DND-41 (cell line): ENCODE results near the gene TMA7B.

Source experiments
- ATAC-seq: fragments of 200-7000 bp; cut with Tn5 transposase; 3 replicates; pipeline ENCODE4 v1.9.1; 2021; ENCODE audit warnings: low read depth; ENCODE audit not compliant: insufficient read depth
- DNase-seq: peaks from one replicate; pipeline ENCODE4 v3.0.0-alpha.2; 2020
- H2AFZ ChIP-seq: 2 replicates; pipeline ENCODE4 v1.6.0; 2012; ENCODE audit warnings: low read depth, low read length
- H3K27ac ChIP-seq: 2 replicates; pipeline ENCODE4 v1.5.1; 2012; ENCODE audit warnings: low read length, inconsistent platforms
- H3K27me3 ChIP-seq: fragments of 200-600 bp; sonication (generic); 2 replicates; pipeline ENCODE4 v1.6.0; 2012; ENCODE audit warnings: low read length, mild to moderate bottlenecking, inconsistent platforms; ENCODE audit not compliant: insufficient read depth, poor library complexity
- H3K36me3 ChIP-seq: 2 replicates; pipeline ENCODE4 v1.5.1; 2012; ENCODE audit warnings: low read length, inconsistent platforms; ENCODE audit not compliant: insufficient read depth
- H3K4me1 ChIP-seq: 2 replicates; pipeline ENCODE4 v1.5.1; 2012; ENCODE audit warnings: mild to moderate bottlenecking, low read length; ENCODE audit not compliant: insufficient read depth
- H3K4me2 ChIP-seq: 2 replicates; pipeline ENCODE4 v1.6.0; 2012; ENCODE audit warnings: mild to moderate bottlenecking, moderate library complexity, low read length, inconsistent platforms; ENCODE audit not compliant: insufficient read depth
- H3K4me3 ChIP-seq, 2 experiments: fragments of 200-600 bp in 1 of 2; shearing (Covaris generic) in 1 of 2; 2 replicates each; pipeline ENCODE4 v1.5.1; 2012 to 2016; ENCODE audit warnings: inconsistent platforms in 2 of 2, low read length in 2 of 2, mild to moderate bottlenecking in 2 of 2, low read depth in 1 of 2, moderate library complexity in 1 of 2
- H3K79me2 ChIP-seq: 2 replicates; pipeline ENCODE4 v1.6.0; 2012; ENCODE audit warnings: low read length, inconsistent platforms; ENCODE audit not compliant: insufficient read depth
- H3K9ac ChIP-seq: 2 replicates; pipeline ENCODE4 v1.6.0; 2012; ENCODE audit warnings: low read depth, mild to moderate bottlenecking, inconsistent platforms, low read length, moderate library complexity
- H3K9me3 ChIP-seq: 2 replicates; pipeline ENCODE4 v1.5.1; 2012; ENCODE audit warnings: low read length, moderate library complexity, mild to moderate bottlenecking, inconsistent platforms; ENCODE audit not compliant: insufficient read depth, severe bottlenecking
- H4K20me1 ChIP-seq: 2 replicates; pipeline ENCODE4 v1.6.0; 2012; ENCODE audit warnings: low read length; ENCODE audit not compliant: insufficient read depth
- EZH2 ChIP-seq: IDR thresholded peaks from 3 replicates; pipeline ENCODE4 v1.6.1; 2012; ENCODE audit warnings: borderline replicate concordance, low read depth, mild to moderate bottlenecking, moderate library complexity, low read length, inconsistent platforms; ENCODE audit not compliant: severe bottlenecking
- TF ChIP-seq, protein P1 (sequence below): IDR thresholded peaks from 2 replicates; pipeline ENCODE4 v1.5.1; 2012; ENCODE audit warnings: borderline replicate concordance, low read length, moderate library complexity, mild to moderate bottlenecking; ENCODE audit not compliant: poor library complexity, severe bottlenecking; ENCODE audit errors: extremely low read depth

The TMA7B gene

DNA sequence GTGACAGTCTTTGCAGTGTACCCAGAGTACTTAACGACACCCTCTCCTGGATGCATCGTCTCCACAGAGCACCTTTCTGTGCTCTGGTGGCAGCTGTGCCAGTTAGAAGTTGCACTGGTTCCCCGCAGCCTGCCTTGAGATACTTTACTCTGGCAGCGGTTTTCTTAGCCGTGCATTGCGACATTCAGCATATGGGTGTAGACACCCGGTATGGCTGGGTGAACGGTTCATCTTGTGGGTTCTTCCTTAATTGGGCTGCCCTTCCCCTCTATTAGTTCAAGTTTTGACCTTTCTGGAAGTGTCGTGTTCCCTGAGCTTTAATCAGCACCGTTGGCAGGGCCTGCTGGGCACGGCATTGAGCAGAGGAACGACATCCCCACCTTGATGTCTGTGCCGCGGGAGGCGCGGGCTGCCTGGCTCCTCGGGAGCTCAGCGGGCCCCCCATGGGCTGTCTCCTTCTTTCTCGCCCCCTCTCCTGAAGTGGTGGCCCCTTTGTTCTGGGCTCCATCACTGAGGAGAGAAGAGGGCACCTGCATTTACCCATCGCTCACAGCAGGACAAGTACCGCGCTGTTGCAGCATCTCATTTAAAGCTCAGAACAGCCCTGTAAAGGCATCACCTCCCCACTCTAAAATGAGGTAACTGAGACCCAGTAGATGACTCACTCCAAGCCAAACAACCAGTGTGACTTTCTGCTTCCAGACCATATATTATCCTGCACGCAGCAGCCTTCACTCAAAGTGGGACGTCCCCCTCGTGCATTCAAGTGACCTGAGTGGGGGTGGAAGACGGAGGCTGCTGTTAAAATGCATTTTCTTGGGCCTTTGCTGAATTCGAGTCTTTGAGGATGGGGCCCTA, 47.9 kb downstream of the TMA7B start:
- TF ChIP-seq EZH2: no peak
- TF ChIP-seq, protein P1, sequence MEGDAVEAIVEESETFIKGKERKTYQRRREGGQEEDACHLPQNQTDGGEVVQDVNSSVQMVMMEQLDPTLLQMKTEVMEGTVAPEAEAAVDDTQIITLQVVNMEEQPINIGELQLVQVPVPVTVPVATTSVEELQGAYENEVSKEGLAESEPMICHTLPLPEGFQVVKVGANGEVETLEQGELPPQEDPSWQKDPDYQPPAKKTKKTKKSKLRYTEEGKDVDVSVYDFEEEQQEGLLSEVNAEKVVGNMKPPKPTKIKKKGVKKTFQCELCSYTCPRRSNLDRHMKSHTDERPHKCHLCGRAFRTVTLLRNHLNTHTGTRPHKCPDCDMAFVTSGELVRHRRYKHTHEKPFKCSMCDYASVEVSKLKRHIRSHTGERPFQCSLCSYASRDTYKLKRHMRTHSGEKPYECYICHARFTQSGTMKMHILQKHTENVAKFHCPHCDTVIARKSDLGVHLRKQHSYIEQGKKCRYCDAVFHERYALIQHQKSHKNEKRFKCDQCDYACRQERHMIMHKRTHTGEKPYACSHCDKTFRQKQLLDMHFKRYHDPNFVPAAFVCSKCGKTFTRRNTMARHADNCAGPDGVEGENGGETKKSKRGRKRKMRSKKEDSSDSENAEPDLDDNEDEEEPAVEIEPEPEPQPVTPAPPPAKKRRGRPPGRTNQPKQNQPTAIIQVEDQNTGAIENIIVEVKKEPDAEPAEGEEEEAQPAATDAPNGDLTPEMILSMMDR: no peak
- Histone ChIP-seq H3K79me2 (no peaks in the 10 kb centered on the region), H3K27me3 (no peaks in the 10 kb centered on the region), H4K20me1 (no peaks in the 10 kb centered on the region), H3K9me3 (no peaks in the 10 kb centered on the region), H3K4me1 (no peaks in the 10 kb centered on the region), H3K4me2 (no peak overlapping the region), H3K9ac (no peak overlapping the region), H3K36me3 (no peaks in the 10 kb centered on the region), H2AFZ (no peak overlapping the region), H3K27ac (no peak overlapping the region), H3K4me3 (no peak overlapping the region)
- DNase-seq (no peak), ATAC-seq (no peak; the same call in 2 of the 3 replicates)

DNA sequence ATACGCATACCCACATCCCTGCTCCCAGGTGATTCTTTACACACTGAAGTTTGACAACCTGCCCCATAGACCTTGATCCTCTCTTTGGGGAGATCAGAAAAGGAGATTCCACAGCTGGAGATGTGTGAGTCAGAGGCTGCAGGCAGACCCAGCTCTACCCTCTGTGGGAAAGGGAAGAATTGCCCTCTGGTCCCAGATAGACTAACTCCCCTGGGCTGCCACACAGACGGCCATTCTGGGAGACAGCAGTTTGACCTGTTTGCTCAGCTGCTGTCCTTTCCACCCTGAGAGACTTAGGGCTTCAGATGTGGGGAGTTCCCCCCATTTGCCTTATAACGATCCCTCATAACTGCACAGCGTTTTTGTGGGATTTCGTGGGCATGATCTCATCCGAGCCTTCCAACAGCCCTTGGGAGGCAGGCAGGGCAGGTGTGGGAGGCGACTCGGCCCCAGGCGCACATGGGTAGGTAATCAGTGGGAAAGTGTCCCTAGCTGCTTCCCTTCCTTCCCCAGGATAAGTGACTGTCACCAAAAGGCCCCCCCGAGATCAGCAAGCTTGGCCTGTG, 48.6 kb downstream of the TMA7B start:
- Histone ChIP-seq H3K9me3 (no peaks in the 10 kb centered on the region), H3K4me3 (no peak overlapping the region), H3K4me2 (no peak overlapping the region), H3K9ac (no peak overlapping the region), H3K27me3 (no peaks in the 10 kb centered on the region), H3K79me2 (no peaks in the 10 kb centered on the region), H3K36me3 (no peaks in the 10 kb centered on the region), H3K27ac (no peak overlapping the region), H2AFZ (no peak overlapping the region), H4K20me1 (no peaks in the 10 kb centered on the region), H3K4me1 (no peaks in the 10 kb centered on the region)
- TF ChIP-seq, protein P1: no peak
- TF ChIP-seq EZH2: no peak
- ATAC-seq: no peak
- no peak for DNase-seq

DNA sequence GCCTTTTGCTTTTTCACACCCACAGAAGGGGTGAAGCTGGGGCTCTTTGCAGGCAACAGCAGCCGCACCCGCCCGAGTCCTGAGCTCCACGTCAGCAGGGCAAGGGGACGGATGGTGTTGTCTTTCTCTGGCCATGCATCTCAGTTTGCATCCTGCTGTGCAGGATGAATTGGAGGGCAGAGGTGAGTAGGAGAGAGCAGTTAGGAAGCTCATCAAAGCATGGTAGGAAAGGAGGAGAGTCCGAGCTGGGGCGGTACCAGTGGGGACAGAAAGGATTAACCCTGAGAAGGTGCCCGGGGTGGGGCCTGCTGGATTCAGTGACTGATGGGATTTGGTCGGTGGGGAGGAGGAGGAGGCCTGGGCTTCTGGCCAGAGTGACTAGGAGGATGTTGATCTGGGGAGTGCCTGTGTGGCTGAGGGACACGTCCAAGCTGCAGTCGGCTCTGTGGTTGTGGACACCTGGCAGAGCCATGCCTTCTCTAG, 49.1 kb downstream of the TMA7B start:
- Histone ChIP-seq H3K27ac (no peak overlapping the region), H3K36me3 (no peaks in the 10 kb centered on the region), H3K9me3 (no peaks in the 10 kb centered on the region), H4K20me1 (no peaks in the 10 kb centered on the region), H3K4me2 (no peak overlapping the region), H3K27me3 (no peaks in the 10 kb centered on the region), H3K9ac (no peak overlapping the region), H2AFZ (no peak overlapping the region), H3K4me3 (no peak overlapping the region), H3K4me1 (no peaks in the 10 kb centered on the region), H3K79me2 (no peaks in the 10 kb centered on the region)
- ATAC-seq (no peak), DNase-seq (no peak)
- TF ChIP-seq, protein P1: no peak
- TF ChIP-seq EZH2: no peak
